ENCODE data around the gene PTPRZ1.

Gene PTPRZ1

DNA sequence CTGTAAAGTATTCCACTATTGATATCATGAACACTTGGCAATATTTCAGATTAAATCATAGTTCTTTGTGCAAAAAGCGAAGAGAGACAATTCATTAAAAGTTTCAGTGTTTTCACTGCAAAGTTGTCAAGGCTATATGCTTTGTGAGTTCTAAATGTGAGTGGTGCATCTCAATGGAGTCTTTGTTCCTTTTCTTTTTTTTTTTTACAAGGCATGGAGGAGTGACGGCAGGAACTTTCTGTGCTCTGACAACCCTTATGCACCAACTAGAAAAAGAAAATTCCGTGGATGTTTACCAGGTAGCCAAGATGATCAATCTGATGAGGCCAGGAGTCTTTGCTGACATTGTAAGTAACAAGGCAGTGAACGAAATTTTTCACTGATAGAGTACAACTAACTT lies 186.6 kb downstream of the PTPRZ1 start:
- no peak for DNase-seq

DNA sequence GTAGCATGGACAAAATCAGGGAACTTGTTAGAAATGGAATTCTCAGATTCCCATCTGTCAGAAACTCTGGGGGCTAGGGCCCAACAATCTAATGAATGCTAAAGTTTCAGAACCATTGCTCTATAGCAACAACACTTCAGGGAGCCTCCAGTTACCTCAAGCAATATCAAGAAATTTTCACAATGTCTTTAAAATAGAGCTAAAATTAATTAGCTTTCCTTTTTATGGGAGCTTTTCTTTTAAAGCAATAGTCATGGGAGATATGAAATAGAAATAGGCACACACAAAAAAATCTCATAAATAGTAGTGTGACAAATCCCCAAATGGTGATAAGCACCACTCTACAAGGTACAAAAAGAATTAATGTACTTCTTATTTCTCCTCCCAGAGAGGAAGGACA lies 190.2 kb downstream of the PTPRZ1 start:
- no peak for DNase-seq

DNA sequence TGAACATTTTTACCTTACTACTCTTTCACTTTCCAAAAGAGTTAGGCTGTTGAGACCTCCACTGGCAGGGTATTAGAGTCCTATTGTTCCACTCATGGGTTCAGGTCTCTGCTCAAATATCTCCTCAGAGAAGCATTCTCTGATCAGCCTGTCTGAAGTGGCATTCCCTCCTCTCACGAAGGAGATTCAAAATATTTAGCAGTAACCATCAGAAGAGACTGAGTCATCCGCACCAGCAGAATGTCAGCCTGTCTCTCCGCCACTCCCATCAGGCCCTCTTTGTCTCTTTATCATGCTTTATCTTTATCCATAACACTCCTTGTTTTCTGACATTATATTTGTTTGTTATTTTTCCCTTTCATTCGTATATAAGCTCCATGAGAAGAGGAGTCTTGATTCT lies 192.0 kb downstream of the PTPRZ1 start:
- no peak for DNase-seq

DNA sequence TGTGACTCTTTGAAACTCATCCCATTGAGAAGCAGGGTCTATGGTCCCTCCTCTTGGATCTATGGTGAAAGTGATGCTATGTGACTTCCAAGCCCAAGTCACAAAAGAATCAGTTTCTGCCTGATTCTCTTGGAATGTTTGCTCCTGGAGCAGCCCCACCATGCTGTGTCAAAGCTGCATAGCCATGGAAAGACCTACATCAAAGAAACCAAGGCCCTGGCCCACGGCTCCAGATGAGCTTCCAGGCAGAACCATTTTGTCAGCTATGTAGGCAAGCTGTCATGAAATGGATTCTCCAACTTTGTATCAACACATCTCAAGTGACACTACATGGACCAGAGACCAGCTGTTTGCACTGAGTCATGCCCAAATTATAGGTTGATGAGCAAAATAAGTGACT lies 194.1 kb downstream of the PTPRZ1 start:
- no peak for DNase-seq

DNA sequence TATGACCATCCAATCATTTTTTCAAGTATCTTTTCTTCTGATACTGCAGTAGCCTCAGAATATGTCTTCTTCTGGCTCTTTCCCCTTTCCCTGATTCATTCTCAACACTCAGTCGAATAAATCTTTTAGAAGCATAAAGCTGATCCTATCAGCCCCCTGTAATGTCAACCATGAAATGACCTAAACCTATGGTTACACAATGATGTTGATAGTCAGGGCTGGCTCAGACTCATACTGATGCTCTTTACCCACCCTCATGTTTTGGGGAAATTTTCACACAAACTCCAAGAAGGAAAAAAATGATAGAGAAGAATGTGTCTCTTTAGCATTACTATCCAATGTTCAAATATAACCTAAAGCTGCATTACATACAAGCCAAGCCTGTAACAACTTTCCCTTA lies 195.1 kb downstream of the PTPRZ1 start:
- DNase-seq = no peak

DNA sequence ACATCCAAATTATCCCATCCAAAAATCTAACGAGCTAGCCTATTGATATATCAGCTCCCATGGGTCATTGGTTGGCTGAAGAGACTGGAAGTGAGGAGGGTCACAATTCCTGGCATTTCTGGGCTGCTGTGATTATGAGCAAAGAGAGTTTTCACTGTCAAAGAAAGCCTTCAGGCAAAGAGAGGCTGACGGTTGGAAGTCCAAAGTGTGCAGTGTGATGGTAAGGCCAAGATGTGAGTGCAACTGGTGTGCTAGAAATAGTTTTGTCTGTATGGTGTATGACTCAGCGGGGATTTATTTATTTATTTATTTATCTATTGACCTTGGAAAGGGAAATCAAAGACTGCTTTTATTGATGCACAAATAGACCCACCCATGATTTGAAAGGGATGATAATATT lies 196.0 kb downstream of the PTPRZ1 start:
- no peak for DNase-seq

DNA sequence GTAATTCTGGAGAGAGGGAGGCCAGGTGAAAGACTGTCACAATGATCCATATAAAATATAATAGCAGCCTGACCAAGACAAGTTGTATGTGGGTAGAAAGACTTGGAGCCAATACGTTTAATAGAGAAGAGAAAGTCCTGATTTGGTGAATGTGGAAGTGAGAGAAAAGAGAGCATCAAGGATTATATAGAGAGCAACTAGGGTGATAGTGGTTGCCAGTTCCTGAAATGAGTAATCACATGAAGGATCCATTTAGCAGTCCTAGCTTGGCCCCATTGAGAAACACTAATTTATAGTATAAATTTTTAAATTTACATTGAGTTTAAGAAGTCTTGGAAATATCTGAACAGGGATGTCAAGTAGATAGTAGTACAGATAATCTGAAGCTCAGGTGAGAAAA lies 197.1 kb downstream of the PTPRZ1 start:
- no peak for DNase-seq

DNA sequence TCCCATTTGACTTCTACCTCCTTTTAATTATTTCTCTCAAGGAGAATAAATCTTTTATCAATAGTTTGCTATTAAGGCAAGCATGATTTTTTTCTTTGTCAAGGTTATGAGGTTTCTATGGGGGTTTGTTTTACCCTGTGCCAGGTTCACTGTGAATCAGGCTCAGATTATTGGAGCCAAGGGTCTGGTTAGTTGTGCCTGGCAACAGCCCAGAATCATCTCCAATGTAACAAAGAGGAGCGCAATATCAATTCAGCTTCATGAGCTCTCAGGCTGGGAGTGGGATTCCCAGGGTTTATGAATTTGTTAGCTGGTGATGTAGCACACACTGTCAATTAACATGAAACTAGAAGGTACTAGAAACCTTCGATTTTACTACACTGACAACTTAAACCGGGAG lies 197.9 kb downstream of the PTPRZ1 start:
- DNase-seq = no peak

DNA sequence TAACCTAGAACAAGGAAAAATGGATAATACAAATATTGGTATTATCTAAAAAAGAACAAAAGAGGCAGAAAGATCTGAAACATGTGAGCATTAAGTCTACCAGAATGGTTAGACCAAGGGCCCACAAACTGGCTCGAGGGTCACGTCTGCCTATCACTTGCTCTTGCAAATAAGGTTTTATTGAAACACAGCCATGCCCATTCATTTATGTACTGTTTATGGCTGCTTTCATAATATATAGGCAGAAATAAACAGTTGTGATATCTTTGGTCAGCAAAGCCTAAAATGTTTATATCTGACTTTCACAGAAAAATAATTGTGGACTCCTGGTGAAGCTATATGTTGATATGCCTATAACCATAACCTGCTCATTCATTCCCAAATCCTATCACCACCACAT lies 199.3 kb downstream of the PTPRZ1 start:
- no peak for DNase-seq

DNA sequence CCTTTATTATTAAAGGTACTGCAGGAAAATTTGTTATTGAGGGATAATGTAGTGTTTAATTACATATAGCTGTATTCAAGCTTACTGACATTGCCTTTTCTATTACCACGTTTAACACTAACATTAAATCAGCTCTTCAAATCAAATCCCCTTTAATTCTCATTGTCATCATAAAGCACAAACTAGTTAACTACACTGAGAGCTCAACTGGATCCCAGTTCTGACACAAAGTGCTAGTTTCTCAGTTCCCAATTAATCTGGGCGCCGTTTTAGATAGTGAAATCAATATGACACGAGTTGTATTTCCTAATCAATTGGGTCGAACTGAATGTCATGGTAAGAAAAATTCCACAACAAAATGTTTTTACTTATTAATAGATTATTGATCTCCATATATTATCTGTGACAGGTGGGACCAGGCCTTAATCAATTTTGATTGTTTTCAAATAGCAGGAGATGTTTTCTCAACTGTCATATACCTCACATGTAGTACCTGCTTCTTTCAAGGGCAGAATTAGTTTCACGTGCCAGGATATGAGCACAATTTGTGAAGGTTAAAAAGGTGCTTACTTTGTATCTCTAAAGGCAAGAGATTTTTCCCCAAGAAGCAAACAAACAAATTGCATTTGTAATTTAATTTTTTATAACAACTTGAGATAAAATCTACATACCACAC lies 200.1 kb downstream of the PTPRZ1 start:
- DNase-seq = no peak

DNA sequence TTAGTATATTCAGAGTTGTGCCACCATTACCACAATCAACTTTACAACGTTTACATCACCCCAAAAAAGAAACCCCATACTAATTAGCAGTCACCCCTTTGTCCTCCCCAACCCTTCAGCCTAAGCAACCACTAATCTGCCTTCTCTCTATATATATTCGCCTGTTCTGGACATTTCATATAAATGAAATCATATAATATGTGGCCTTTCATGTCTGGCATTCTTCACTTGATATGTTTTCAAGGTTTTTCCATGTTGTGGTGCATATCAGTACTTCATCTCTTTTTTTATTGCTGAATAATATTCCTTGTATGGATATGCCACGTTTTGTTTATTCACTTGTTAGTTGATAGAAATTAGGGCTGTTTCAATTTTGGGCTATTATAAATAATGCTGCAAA lies 200.7 kb downstream of the PTPRZ1 start:
- DNase-seq = no peak

DNA sequence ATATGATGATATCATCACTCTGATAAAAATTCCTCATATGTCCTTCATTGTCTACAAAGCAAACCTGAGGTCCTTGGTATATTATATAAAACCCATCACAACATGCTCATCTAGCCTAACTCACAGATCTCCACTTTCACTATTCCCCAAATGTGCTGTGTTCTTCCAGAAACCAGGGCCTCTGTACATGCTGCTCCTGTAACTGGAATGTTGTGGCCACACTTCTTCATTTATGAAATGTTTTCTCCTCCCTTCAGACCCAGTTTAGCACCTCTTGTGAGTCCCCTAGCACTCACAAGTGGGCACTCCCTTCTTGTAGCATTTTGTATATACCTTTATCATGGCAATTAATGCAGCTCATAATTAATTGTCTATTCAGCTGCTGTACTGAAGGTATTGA lies 209.2 kb downstream of the PTPRZ1 start:
- no peak for DNase-seq

DNA sequence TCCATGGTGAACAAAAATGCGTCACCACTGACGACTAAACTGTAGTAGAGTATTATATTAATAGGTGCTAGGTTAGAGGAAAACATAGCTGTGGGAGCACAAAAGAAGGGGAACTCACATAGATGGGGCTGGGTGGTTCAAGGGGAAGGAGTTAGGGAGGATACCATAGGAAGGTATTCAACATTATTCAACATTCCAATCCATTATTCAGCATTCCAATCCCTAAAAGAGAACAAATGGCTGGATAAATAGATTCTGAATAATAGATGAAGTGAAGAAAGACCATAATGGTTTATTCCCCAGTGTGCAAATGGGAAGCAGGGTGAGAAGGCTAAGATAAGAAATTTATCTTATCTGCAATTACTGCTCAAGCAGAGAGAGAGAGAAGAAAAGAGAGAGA lies 209.7 kb downstream of the PTPRZ1 start:
- no peak for DNase-seq

DNA sequence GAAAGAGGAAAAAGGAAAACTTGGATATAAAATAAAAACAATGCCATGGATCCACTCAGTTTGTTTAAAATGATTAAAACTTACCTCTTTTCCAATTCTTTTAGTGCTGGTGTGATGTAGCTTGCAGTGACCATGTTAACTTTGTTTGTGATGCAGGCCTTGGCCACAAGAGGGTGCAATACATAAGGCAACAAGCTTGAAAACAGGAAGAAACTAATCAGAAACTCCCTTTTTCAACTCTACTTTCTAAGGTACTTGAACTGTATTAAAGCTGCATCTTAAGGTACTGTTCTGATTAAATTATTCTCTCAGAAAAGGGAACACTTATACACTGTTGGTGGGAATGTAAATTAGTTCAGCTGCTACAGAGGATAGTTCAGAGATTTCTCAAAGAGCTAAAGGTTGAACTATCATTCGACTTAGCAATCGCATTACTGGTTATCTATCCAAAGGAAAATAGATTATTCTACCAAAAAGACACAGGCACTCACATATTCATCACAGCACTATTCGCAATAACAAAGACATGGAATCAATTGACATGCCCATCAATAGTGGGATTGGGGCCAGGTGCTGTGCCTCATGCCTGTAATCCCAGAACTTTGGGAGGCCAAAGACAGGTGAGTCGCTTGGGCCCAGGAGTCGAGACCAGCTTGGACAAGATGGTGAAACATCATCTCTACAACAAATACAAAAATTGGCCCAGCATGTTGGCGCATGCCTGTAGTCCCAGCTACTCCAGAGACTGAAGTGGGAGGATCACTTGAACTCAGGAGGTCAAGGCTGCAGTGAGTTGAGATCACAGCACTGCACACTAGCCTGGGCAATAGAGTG lies 220.2 kb downstream of the PTPRZ1 start:
- peak; percentile 74 for DNase-seq

DNA sequence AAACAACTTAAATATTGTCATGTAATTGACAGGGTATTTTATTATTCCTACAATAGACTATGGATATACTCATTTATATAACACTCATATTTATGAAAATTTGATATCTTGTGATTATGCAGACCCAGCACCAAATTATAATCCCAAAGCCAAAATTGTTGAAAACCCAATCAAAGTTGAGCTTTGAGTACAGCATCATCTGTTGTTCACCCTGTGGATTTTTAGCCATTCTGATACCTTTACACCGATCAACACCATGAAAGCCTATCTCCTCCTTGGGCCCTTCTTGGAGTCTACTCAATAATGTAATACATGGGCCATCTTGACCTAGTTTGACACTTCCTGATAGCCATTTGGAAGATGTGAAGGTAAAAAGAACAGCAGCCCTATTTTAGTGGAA lies 221.6 kb downstream of the PTPRZ1 start:
- no peak for DNase-seq

DNA sequence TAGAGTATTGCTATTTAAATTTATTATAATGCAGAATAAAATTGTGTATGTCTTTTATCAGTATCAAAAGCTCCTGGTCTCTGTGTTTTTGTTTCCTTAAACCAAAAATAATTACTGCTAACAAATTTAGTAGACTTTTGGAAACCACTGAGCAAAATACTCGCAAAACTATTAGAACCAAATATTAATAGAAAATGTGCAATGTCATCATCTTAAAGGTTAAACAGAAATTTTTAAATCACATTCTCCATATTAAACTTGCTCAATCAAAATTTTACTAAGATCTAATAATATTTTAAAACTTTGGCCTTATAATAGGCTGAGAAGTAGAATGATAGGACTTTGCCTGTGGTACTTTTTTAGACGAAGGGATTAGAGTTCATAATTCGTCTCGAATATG lies 222.7 kb downstream of the PTPRZ1 start:
- DNase-seq = no peak

DNA sequence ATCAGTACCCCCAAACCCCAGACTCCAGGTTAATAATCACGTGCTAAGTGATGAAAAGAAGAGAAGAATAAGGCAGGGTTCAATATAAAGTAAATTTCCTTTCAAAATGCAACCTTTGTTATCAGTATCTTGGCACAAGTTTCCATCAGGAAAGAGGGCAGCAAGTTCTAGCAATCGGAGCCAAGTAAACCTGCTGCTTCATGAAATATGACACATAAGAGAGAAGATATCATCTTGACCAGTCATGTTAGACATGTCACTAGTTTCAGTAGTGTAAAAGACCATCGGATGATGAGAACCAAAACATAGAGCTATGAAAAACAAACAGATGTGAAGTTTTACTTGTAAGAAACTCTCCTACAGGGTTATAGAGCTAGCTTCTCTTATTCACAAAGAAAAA lies 227.1 kb downstream of the PTPRZ1 start:
- no peak for DNase-seq

DNA sequence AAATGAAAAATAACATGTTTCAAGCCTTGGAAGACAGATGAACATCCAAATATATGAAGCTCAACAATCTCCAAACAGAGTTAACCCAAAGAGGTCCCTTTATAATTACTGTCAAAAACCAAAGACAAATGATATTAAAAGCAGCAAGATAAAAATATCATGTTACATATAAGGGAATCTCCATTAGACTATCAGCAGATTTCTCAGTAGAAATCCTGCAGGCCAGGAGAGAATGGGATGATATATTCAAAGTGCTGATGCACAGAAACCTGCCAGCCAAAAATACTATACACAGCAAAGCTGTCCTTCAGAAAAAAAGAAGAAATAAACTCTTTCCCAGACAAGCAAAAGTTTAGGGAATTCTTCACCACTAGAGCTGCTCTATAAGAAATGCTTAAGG lies 230.1 kb downstream of the PTPRZ1 start:
- DNase-seq = no peak
